ENCODE data around the gene CENPH.
"Not testable (repeated sequence)": the region's sequence is repeated elsewhere in the genome, so short reads cannot be mapped to it uniquely, and the experiment has no call there.

DNA sequence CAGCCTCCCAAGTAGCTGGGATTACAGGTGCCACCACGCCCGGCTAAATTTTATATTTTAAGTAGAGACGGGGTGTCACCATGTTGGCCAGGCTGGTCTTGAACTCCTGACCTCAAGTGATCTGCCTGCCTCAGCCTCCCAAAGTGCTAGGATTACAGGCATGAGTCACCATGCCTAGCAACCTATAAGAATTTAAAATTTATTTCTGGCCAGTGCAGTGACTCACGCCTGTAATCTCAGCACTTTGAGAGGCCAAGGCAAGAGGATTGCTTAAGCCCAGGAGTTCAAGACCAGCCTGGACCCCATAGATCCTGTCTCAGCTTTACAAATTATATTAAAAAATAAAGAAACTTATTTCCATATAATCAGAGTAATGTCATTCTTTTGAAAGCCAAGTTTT, 66.6 kb downstream of the CENPH start:
- not testable (repeated sequence) for TF ChIP-seq RBAK (CRISPR knock-in tag; IDR thresholded peaks at IDR 0.05); ZNF24 (IDR thresholded peaks at IDR 0.05)
- TF ChIP-seq, protein P1, sequence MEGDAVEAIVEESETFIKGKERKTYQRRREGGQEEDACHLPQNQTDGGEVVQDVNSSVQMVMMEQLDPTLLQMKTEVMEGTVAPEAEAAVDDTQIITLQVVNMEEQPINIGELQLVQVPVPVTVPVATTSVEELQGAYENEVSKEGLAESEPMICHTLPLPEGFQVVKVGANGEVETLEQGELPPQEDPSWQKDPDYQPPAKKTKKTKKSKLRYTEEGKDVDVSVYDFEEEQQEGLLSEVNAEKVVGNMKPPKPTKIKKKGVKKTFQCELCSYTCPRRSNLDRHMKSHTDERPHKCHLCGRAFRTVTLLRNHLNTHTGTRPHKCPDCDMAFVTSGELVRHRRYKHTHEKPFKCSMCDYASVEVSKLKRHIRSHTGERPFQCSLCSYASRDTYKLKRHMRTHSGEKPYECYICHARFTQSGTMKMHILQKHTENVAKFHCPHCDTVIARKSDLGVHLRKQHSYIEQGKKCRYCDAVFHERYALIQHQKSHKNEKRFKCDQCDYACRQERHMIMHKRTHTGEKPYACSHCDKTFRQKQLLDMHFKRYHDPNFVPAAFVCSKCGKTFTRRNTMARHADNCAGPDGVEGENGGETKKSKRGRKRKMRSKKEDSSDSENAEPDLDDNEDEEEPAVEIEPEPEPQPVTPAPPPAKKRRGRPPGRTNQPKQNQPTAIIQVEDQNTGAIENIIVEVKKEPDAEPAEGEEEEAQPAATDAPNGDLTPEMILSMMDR (CRISPR knock-in tag; IDR thresholded peaks at IDR 0.05): not testable (repeated sequence)
- TF ChIP-seq, protein P2, sequence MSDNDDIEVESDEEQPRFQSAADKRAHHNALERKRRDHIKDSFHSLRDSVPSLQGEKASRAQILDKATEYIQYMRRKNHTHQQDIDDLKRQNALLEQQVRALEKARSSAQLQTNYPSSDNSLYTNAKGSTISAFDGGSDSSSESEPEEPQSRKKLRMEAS (IDR thresholded peaks at IDR 0.05): not testable (repeated sequence)

Data from HepG2 (cell line).